DOHH2 (cell line): ENCODE results near the gene ANGPTL1.

Source experiments
- EZH2phosphoT487 ChIP-seq: fragments of 200-600 bp; sonication (generic); IDR thresholded peaks from 2 replicates; pipeline ENCODE4 v1.6.1; 2017; ENCODE audit warnings: borderline replicate concordance, mild to moderate bottlenecking, antibody characterized with exemption, low read length, moderate library complexity, mixed read lengths
- TF ChIP-seq, protein P1 (sequence below): fragments of 200-600 bp; sonication (generic); IDR thresholded peaks from one replicate; pipeline ENCODE4 v1.5.1; 2014; ENCODE audit warnings: antibody characterized with exemption, mild to moderate bottlenecking, low read depth, low read length; ENCODE audit not compliant: poor library complexity, severe bottlenecking

DNA sequence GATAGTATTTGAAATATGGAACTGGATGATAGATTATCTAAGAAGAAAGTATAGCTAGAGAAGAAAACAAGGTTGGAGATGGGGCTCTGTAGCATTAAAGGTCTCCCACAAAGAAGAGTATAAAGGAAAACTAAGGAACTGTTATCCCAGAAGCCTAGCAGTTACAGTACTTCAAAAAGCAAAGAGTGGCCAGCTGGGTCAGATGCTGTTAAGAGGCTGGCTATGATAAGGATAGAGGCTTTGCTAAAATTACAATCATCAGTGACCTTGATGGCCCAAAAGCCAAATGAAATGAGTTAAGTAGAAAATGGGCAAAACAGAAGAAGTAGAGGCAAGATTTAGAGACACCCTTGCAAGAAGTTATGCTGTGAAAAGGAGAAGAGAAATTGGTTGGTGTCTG, 25.1 kb upstream of the ANGPTL1 start:
- TF ChIP-seq, protein P1, sequence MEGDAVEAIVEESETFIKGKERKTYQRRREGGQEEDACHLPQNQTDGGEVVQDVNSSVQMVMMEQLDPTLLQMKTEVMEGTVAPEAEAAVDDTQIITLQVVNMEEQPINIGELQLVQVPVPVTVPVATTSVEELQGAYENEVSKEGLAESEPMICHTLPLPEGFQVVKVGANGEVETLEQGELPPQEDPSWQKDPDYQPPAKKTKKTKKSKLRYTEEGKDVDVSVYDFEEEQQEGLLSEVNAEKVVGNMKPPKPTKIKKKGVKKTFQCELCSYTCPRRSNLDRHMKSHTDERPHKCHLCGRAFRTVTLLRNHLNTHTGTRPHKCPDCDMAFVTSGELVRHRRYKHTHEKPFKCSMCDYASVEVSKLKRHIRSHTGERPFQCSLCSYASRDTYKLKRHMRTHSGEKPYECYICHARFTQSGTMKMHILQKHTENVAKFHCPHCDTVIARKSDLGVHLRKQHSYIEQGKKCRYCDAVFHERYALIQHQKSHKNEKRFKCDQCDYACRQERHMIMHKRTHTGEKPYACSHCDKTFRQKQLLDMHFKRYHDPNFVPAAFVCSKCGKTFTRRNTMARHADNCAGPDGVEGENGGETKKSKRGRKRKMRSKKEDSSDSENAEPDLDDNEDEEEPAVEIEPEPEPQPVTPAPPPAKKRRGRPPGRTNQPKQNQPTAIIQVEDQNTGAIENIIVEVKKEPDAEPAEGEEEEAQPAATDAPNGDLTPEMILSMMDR = no peak
- TF ChIP-seq EZH2phosphoT487 = no peak
